ENCODE results near the gene HOXB2.

- TF ChIP-seq, protein P1, sequence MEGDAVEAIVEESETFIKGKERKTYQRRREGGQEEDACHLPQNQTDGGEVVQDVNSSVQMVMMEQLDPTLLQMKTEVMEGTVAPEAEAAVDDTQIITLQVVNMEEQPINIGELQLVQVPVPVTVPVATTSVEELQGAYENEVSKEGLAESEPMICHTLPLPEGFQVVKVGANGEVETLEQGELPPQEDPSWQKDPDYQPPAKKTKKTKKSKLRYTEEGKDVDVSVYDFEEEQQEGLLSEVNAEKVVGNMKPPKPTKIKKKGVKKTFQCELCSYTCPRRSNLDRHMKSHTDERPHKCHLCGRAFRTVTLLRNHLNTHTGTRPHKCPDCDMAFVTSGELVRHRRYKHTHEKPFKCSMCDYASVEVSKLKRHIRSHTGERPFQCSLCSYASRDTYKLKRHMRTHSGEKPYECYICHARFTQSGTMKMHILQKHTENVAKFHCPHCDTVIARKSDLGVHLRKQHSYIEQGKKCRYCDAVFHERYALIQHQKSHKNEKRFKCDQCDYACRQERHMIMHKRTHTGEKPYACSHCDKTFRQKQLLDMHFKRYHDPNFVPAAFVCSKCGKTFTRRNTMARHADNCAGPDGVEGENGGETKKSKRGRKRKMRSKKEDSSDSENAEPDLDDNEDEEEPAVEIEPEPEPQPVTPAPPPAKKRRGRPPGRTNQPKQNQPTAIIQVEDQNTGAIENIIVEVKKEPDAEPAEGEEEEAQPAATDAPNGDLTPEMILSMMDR (conservative IDR thresholded peaks at IDR 0.05; ENCODE audit: low read length): no peak
- TF ChIP-seq EZH2phosphoT487 (IDR thresholded peaks at IDR 0.05; ENCODE audit: borderline replicate concordance, low read depth, low read length): no peak
Observed at GRCh38 chr17:48541036-48541576, 3.8 kb downstream of the HOXB2 start.
